ENCODE results near the gene RUSF1.

Gene RUSF1

GRCh38 chr16:31467151-31467773 is 40.9 kb downstream of the RUSF1 start:
- DNase-seq: no peak

- no peak for DNase-seq
These were observed 41.8 kb downstream of the RUSF1 start for GRCh38 chr16:31466381-31466841.

DNA sequence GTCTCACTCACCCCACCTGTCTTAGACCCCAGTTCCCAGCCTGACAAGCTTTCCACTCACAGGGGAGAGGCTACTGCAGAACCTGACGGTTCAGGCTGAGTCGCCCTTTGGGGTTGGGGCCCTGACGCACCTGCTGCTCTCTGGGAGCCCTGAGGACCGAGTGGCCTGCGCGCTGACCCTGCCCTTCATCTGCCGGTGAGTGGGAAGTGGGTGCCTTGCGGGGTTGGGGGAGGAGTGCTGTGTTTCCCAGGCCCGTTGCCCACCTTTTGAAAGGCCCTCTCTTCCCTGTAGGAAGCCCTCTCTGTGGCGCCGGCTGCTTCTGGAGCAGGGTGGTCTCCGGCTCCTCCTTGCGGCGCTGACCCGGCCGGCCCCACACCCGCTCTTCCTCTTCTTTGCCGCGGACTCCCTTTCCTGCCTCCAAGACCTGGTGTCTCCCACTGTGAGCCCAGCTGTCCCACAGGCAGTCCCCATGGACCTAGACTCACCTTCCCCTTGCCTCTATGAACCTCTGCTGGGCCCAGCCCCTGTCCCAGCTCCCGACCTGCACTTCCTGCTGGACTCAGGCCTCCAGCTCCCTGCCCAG is 42.3 kb downstream of the RUSF1 start:
- no peak for DNase-seq

- no peak for DNase-seq
These were observed 43.4 kb downstream of the RUSF1 start for GRCh38 chr16:31464781-31465260.

DNA sequence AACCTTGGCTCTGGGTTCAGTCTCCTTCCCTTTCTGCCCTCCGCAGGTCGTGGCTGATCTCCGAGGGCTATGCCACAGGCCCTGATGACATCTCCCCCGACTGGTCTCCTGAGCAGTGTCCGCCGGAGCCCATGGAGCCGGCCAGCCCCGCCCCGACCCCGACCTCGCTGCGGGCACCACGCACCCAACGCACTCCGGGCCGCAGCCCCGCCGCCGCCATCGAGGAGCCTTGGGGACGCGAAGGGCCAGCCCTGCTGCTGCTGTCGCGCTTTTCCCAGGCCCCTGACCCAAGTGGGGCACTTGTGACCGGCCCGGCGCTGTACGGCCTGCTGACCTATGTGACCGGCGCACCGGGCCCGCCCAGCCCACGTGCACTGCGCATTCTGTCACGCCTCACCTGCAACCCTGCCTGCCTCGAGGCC is 43.8 kb downstream of the RUSF1 start:
- no peak for DNase-seq

DNA sequence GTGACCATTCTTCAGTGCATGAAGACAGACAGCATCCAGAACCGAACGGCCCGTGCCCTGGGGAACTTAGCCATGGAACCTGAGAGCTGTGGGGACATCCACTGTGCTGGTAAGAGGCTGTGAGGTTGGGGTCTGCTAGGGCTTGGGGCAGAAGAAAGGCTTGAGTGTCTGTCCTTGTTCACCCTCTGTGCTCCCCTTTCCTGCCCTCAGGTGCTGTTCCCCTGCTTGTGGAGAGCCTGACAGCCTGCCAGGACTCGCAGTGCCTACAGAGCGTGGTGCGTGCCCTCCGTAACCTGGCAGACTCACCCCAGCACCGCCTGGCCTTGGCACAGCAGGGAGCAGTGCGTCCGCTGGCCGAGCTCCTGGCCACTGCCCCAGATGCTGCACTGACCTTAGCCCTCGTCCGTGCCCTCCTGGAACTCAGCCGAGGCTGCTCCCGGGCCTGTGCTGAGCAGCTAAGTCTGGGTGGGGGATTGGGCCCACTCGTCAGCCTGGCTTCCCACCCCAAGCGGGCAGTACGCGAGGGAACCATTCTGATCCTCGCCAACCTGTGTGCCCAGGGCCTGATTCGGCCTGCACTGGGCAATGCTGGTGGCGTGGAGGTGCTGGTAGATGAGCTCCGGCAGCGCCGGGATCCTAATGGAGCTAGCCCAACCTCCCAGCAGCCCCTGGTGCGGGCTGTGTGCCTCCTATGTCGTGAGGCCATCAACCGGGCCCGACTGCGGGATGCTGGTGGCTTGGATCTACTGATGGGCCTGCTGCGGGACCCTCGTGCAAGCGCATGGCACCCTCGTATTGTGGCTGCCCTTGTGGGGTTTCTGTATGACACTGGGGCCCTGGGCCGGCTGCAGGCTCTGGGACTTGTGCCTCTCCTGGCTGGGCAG is 46.0 kb downstream of the RUSF1 start:
- DNase-seq: no peak

- no peak for DNase-seq
These were observed 46.8 kb downstream of the RUSF1 start for GRCh38 chr16:31461201-31461920.

DNA sequence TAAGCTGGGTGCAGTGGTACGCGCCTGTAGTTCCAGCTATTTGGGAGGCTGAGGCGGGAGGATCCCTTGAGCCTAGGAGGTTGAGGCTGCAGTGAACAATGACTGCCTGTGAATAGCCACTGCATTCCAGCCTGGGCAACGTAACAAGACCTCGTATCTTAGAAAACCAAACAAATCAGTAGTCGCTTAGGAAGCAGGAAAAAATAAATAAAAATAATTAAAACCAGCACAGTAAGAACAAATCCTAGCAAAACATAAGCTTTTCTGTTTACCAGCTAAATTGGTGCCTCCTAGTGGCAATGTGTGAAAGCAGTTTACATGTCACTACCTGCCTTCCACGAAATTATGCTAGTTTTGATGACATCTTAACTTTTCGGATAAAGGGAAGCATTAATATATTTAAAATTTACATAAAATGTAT is 47.6 kb downstream of the RUSF1 start:
- DNase-seq: peak; percentile 18

- peak; percentile 97 for DNase-seq
These were observed 48.3 kb downstream of the RUSF1 start for GRCh38 chr16:31459687-31460581.

DNA sequence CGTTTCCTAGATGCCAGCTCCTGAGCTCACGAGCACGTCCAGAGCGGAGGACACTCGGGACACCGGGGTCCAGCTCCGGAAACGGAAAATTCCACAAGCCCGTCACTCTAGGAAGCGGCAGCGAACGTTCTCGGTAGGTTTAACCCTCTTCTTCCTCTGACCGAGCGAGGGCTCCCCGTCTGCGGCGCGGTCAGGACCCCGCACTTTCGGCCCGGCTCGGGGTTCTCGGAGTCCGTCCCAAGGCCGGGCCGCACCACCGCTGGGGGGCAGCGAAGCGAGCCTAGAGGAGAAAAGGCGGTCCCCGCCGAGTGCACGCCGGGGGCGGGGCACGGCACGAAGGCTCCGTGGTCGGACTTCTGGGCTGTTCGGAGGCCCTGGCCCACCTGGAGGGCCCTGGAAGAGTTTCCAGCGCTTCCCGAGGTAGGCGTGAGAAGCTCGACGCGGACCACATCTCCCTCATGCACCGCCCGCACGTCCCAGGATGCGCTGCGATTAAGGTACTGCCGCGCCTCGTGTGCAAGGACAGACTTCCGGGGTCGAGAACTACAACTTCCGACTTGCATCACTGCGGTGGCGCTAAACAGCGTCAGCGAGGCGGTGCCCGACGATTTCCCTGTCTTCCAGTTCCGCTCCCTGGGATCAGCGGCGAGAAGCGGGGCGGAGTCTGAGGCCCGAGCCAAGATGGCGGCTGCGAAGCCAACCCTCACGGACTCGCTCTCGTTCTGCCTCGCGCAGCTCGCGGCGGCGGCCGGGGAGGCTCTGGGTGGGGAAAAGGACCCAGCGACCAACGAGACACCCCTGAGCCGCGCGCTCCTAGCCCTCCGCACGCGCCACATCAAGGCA is 49.1 kb downstream of the RUSF1 start, which contains the start of gene ARMC5:
Gene ARMC5 (plus strand): TSS at position 658 of the 843 bp plus-strand sequence. CDS start 24 bp downstream, at position 682.
- peak; percentile 94 for DNase-seq

DNA sequence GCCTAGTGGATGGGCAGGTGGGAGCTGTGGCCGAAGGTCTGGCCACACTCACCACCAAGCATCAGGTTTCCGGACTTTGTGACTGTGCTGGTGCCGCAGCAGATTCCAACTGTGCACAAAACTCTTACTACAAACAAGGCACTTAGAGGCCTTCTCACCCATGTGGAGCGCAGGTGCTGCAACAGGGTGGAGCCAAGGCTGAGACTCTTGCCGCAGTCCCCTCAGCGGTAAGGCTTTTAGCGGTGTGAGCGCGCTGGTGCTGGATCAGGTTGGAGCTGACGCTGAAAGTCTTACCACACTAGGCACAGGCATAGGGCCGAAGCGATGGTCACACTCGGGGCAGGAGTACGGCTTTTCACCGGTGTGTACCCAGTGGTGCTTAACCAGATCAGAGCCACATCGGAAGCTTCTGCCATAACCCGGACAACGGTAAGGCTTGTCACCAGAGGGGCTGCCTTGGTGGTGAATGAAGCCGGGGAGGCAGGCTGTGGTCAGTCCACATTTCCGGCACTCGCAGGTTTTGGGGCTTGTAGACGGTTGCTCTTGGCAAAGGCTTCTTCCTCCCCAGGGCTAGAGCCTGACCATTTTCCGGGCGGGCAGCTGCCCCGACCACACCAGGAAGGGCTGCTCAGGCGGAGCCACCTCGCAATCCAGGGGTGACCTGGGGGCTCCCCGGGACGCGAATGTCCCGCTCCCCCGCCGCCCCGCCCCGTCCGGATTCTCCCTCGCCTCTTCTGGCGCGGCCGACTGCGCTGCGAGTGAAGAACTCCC is 49.9 kb downstream of the RUSF1 start:
- DNase-seq: peak; percentile 69

DNA sequence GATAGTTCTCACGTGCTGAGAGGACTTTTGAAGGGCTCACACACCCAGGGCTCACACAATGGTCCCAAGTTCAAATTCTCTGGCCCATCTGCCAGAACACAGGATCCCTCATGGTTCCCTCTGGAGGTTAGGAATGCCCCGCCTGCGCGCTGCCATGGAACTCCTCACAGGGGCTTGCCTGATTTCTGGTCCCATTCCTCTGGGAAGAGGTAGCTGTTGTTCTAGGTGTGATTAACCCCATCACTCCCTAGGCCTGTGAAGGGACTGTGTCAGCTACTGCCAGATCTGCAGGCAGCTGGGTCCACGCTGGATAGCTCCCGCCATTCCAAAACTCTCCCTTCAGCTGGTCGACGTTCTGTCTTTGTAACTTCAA is 51.2 kb downstream of the RUSF1 start:
- no peak for DNase-seq

DNA sequence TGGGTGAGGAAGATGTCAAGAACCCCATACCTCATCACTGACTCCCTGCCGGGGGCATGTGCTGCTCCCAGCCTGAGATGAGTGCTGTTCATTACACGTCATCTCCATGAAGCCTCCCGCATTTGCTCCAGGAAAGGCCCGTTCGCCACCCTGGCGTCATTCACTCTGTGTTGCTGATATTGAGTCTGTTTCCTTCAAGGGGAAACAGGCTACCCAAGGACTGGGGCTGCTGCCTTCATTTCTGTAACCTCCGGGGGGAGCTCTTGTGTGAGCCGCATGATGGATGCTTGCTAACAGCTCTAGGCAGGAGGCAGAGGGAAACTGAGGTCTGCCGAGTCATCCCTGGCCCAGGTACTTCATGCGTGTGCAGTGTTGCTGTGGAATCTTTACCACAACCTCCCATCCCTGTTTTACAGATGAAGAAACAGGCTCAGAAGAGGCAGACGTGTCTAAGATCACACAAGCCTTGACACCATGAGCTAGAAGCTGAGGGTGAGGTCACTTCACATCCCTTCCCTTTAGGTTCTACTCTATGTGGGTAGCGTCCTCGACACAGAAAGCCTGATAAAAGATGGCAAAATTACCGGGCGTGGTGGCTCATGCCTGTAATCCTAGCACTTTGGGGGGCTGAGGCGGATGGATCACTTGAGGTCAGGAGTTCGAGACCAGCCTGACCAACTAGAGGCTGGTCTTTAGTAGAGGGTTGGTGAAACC is 52.4 kb downstream of the RUSF1 start:
- no peak for DNase-seq

- DNase-seq: no peak
These were observed 54.7 kb downstream of the RUSF1 start for GRCh38 chr16:31453255-31454204.

GRCh38 chr16:31452631-31453106 is 55.5 kb downstream of the RUSF1 start:
- DNase-seq: no peak

GRCh38 chr16:31451681-31452351 is 56.4 kb downstream of the RUSF1 start:
- DNase-seq: peak; percentile 6

DNA sequence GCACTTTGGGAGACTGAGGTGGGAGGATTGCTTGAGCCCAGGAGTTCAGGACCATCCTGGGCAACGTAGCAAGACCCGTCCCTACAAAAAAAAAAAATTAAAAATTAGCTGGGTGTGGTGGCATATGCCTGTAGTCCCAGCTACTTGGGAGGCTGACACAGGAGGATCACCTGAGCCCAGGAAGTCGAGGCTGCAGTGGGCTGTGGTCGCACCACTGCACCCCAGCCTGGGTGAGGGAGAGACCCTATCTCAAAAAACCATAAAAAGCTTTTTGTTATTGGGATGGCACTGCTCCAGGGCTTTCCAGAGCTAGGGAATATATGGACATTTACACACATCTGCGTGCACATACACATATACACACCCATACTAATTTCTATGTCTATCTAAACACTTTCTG is 57.0 kb downstream of the RUSF1 start:
- DNase-seq: no peak
